ENCODE measurements around the gene WT1. TPM values are rescaled to one million over a fixed set of nuclear protein-coding genes. Genes with fewer than 3 reads are reported as not detected.

The WT1 gene
- total and polyA plus RNA-seq, 2 of the 8 experiments (the other 6 are each of a cell fraction or from before 2014, with no cell fraction given), result 0.05 to 0.17 TPM

DNA sequence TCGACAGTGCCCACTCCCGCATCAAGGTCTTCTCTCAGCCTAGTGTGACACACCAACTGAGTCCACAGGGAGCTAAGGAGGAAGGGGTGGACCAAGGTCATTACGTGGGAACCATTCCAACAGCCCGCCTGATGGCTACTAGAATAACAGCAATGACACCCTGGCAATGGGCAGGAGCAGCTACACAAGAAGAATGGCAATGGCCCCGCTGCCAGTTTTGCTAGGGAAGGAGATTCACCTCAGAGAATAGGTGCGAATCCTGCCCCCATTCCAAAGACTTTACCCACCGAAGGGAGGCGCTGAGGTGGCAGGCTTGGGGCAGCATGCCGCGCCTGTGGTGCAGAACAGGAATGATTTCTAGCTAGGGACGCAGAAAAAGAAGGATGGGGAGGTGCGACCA lies 9.1 kb downstream of the WT1 start:
- Histone ChIP-seq H4K5ac (ENCODE audit: insufficient read length, low read depth, low read length) (no peak overlapping the region), H2AK5ac (ENCODE audit: low read depth, low read length) (no peak overlapping the region), H3K4me1 (replicated peaks in 1 of 4; ENCODE audit: control insufficient read depth in 3 of 4, insufficient read depth in 4 of 4, low read length in 3 of 4) (peaks cover 0 to 26% (median 11%) of the 10 kb centered on the region in 4 experiments; a peak in 6 of 7 replicates), H3K4me2 (ENCODE audit: insufficient read depth in 1 of 2, low read depth in 2 of 2, low read length in 2 of 2) (peak overlapping the region; percentile 70 to 82), H3K14ac (ENCODE audit: insufficient read length) (no peak overlapping the region), H3K18ac (ENCODE audit: extremely low read depth, low read length) (no peak overlapping the region; the same call in 1 of the 2 replicates), H4K20me1 (replicated peaks in 1 of 2; ENCODE audit: control insufficient read depth in 1 of 2, insufficient read depth in 2 of 2, low read length in 2 of 2) (peaks cover 5 to 22% of the 10 kb centered on the region in 2 experiments), H2BK20ac (ENCODE audit: low read length) (no peak overlapping the region), H3K36me3 (ENCODE audit: control insufficient read depth in 2 of 4, insufficient read depth in 4 of 4, low read length in 3 of 4) (no peaks in the 10 kb centered on the region), H3K4me3 (ENCODE audit: extremely low read depth in 1 of 4, insufficient read depth in 2 of 4, low read depth in 3 of 4, low read length in 4 of 4) (peak overlapping the region; percentile 27 to 57 (median 28); a peak in 5 of 8 replicates), H3K27ac (ENCODE audit: low read depth, low read length) (no peak overlapping the region), H3K4ac (replicated peaks; ENCODE audit: insufficient read length, low read depth, low read length) (no peak overlapping the region), H3K79me1 (ENCODE audit: low read depth, low read length) (no peaks in the 10 kb centered on the region), H3K79me2 (ENCODE audit: control insufficient read depth in 1 of 2, insufficient read depth in 2 of 2, low read length in 2 of 2) (no peaks in the 10 kb centered on the region), H3K23me2 (ENCODE audit: low read depth, low read length) (peaks cover 11% of the 10 kb centered on the region; the same call in 1 of the 2 replicates), H2BK15ac (ENCODE audit: low read length) (no peak overlapping the region), H2BK120ac (replicated peaks; ENCODE audit: low read depth, low read length) (no peak overlapping the region), H4K8ac (ENCODE audit: extremely low read depth, insufficient read depth, low read length) (no peak overlapping the region), H3K9ac (replicated peaks in 1 of 4; ENCODE audit: extremely low read depth in 1 of 4, low read depth in 3 of 4, low read length in 3 of 4) (no peak overlapping the region), H3K23ac (ENCODE audit: insufficient read length) (no peak overlapping the region), H3K9me3 (ENCODE audit: insufficient read depth in 2 of 2, low read depth in 1 of 2, low read length in 1 of 2) (no peaks in the 10 kb centered on the region), H3K27me3 (replicated peaks in 1 of 4; ENCODE audit: control insufficient read depth in 3 of 4, extremely low read depth in 1 of 4, insufficient read depth in 3 of 4, low read length in 3 of 4) (peaks cover 55 to 72% (median 67%) of the 10 kb centered on the region in 4 experiments), H2AFZ (ENCODE audit: low read length) (no peak overlapping the region), H2BK12ac (ENCODE audit: low read depth, low read length) (peak overlapping the region; percentile 75; the same call in 1 of the 2 replicates), H3K56ac (replicated peaks; ENCODE audit: insufficient read length, low read depth, low read length) (no peak overlapping the region), H4K91ac (replicated peaks; ENCODE audit: insufficient read length, low read length) (no peak overlapping the region), H2BK5ac (ENCODE audit: low read depth, low read length) (no peak overlapping the region)
- ChIA-PET POLR2A (ENCODE audit: partially characterized antibody) (interaction anchor here (0.6 kb wide), 1 partner anchor 9 kb away, joined by 3 read pairs; no protein-coding TSS in a partner anchor), CTCF (ENCODE audit: partially characterized antibody) (interaction anchor here (0.8 to 2.3 kb wide), 7 partner anchors 9 to 103 kb away, joined by 3 to 11 read pairs (median 4); partner anchors contain the start of gene WT1)
- DNase-seq (ENCODE audit: low read depth in 1 of 2, low spot score in 2 of 2) (peak in 1 of 2 experiments; percentile 62), FAIRE-seq (no peak)
- TF ChIP-seq, protein P1, sequence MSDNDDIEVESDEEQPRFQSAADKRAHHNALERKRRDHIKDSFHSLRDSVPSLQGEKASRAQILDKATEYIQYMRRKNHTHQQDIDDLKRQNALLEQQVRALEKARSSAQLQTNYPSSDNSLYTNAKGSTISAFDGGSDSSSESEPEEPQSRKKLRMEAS (IDR thresholded peaks at IDR 0.05), result 0 out of 2 replicates have a peak, but pooled peaks have one; percentile 23
- TF ChIP-seq RAD21 (IDR thresholded peaks at IDR 0.05 in 1 of 2, conservative IDR thresholded peaks at IDR 0.05 in 1 of 2; ENCODE audit: low read depth in 2 of 2, low read length in 2 of 2), result peak in 1 of 2 experiments; percentile 26; a peak in 1 of 4 replicates
- TF ChIP-seq, protein P2, sequence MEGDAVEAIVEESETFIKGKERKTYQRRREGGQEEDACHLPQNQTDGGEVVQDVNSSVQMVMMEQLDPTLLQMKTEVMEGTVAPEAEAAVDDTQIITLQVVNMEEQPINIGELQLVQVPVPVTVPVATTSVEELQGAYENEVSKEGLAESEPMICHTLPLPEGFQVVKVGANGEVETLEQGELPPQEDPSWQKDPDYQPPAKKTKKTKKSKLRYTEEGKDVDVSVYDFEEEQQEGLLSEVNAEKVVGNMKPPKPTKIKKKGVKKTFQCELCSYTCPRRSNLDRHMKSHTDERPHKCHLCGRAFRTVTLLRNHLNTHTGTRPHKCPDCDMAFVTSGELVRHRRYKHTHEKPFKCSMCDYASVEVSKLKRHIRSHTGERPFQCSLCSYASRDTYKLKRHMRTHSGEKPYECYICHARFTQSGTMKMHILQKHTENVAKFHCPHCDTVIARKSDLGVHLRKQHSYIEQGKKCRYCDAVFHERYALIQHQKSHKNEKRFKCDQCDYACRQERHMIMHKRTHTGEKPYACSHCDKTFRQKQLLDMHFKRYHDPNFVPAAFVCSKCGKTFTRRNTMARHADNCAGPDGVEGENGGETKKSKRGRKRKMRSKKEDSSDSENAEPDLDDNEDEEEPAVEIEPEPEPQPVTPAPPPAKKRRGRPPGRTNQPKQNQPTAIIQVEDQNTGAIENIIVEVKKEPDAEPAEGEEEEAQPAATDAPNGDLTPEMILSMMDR (IDR thresholded peaks at IDR 0.05; ENCODE audit: control extremely low read depth in 1 of 3, insufficient read depth in 1 of 3, low read depth in 1 of 3, low read length in 3 of 3), result peak; percentile 6 to 43 (median 25); a peak in 3 of 4 replicates
- TF ChIP-seq, protein P3, sequence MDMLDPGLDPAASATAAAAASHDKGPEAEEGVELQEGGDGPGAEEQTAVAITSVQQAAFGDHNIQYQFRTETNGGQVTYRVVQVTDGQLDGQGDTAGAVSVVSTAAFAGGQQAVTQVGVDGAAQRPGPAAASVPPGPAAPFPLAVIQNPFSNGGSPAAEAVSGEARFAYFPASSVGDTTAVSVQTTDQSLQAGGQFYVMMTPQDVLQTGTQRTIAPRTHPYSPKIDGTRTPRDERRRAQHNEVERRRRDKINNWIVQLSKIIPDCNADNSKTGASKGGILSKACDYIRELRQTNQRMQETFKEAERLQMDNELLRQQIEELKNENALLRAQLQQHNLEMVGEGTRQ (IDR thresholded peaks at IDR 0.05; ENCODE audit: low read length), result no peak
- WGBS, 2 experiments (ENCODE audit: extremely low coverage in 1 of 2, insufficient coverage in 1 of 2, insufficient read length in 1 of 2, insufficient replicate concordance in 2 of 2, low coverage in 1 of 2, low lambda C conversion rate in 2 of 2, missing lambda C conversion rate in 1 of 2), result 6% methylated on average over 11 of the region's 12 CpGs; no CpG with 5 or more reads in 1 of the 2 experiments

Data from H1 (cell line).